ENCODE results near the gene ENPP3. TPM values are rescaled to one million over a fixed set of nuclear protein-coding genes. Genes with fewer than 3 reads are reported as not detected.
A peak's percentile ranks its signal among the peaks of the same experiment; 100 is the strongest.

The ENPP3 gene
- total RNA-seq, 1 donor, result not detected

DNA sequence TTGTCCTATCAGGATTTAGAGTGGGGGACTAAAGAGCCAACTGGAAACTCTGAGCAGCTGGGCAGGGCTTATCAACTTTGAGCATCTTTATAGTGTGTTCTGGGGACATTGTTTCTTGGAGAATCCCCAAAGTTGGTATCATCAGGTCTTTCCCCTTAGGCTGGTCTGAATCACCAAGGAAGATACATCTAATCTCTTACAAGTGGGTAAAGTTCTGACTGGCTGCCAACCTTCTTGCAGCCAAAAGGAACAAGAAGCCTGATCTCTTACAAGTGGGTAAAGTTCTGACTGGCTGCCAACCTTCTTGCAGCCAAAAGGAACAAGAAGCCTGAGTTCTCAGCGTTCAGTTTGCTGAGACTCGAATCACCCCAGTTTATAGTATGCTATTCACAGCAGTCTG is 7.5 kb upstream of the ENPP3 start:
- no peak overlapping the region for H3K4me3 ChIP-seq (ENCODE audit: low read depth, low read length)
- TF ChIP-seq, protein P1, sequence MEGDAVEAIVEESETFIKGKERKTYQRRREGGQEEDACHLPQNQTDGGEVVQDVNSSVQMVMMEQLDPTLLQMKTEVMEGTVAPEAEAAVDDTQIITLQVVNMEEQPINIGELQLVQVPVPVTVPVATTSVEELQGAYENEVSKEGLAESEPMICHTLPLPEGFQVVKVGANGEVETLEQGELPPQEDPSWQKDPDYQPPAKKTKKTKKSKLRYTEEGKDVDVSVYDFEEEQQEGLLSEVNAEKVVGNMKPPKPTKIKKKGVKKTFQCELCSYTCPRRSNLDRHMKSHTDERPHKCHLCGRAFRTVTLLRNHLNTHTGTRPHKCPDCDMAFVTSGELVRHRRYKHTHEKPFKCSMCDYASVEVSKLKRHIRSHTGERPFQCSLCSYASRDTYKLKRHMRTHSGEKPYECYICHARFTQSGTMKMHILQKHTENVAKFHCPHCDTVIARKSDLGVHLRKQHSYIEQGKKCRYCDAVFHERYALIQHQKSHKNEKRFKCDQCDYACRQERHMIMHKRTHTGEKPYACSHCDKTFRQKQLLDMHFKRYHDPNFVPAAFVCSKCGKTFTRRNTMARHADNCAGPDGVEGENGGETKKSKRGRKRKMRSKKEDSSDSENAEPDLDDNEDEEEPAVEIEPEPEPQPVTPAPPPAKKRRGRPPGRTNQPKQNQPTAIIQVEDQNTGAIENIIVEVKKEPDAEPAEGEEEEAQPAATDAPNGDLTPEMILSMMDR (IDR thresholded peaks at IDR 0.05; ENCODE audit: insufficient read depth, low read depth, low read length), result no peak
- DNase-seq (ENCODE audit: low read depth), result peak; percentile 5

DNA sequence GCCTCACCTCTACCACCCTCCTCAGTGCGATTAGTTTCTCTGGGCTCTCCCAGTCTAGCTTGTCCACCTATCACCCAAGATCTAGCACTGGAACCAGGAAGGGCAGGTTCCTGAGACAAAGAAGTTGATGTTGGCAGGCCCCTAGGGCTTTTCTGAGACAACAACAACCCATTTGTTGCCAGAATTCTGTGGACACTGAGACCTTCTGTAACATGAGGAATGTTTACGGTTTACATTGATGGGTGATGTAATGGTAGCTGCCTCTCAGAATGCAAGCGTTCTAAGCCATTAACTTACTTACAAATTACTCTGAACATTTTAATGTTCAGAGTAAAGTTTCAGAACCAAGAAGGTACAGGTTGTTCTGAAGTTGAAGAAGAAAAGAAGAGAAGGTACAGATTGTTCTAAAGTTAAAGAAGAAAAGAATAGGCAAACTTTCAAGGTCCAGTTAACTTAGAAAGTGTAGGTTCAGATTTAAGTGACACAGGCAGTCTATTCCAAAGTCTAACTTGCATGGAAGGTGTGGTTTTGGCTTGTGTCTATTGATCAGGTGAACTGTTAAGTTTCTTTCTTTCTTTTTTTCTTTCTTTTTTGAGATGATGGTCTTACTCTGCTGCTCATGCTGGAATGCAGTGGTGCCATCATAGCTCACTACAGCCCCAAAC is 5.3 kb upstream of the ENPP3 start:
- no peak overlapping the region for H3K4me3 ChIP-seq (ENCODE audit: low read depth, low read length)
- TF ChIP-seq, protein P1 (IDR thresholded peaks at IDR 0.05; ENCODE audit: insufficient read depth, low read depth, low read length), result no peak
- DNase-seq (ENCODE audit: low read depth), result no peak

DNA sequence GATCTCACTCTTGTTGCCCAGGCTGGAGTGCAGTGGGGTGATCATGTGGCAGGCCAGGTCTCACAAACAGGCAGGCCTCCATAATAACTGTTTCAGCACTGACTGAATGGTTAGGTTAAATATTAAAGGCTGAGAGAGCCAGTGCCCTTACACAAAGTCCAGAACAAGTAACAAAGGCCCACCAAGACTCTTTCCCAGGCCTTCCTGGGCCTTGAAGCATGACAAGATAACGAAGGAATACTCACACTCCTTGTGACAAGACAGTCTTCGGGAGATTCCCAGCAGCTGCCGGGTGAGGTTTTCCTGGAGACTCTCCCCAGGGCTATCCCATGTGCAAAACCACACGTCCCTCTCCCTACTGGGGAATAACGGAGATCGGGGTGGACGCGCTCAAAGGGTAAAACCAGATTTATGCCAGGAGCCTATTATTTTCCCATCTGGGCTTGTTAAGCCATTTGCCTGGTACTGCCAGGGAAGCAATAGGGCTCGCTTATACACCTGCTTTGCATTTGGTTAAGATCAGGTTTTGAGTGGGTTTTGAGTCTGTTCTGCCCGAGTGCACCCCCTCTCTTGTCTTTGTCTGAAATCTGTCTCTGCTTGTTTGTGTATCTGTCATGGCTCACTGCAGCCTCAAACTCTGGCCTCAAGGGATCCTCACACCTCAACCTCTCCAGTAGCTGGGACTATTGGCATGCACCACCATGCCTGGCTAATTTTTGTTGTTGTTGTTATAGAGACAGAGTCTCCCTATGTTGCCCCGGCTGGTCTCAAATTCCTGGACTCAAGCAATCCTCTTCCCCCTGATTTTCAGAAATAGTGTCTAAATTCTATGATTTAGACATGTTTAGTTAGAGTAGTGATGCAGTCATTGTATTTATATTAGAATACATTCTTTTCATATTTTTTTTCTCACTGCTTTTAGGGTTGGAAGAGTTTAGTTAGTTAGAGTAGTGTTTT is 1.4 kb upstream of the ENPP3 start:
- TF ChIP-seq, protein P1 (IDR thresholded peaks at IDR 0.05; ENCODE audit: insufficient read depth, low read depth, low read length), result no peak
- H3K4me3 ChIP-seq (ENCODE audit: low read depth, low read length), result no peak overlapping the region
- no peak for DNase-seq (ENCODE audit: low read depth)

DNA sequence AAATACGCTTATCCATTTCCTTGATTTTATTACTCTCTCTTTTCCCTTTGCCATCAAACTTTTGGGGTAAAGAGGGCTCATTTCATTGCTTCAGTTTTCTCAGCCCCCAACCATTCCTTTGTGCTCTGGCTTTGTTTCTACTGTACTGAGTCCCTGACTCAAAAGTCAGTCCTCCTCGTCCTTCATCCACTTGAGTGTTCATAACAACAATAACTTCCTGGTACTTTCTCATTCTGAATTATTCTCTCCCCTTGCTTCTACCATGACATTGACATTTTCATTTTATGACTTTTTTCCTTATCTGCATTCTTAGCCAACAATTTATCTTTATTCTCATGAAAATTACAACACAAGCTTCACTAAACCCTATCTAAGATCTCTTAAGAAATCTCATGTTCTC is 911 bp downstream of the ENPP3 start:
- TF ChIP-seq, protein P1 (IDR thresholded peaks at IDR 0.05; ENCODE audit: insufficient read depth, low read depth, low read length), result no peak
- DNase-seq (ENCODE audit: low read depth), result no peak
- no peak overlapping the region for H3K4me3 ChIP-seq (ENCODE audit: low read depth, low read length)

DNA sequence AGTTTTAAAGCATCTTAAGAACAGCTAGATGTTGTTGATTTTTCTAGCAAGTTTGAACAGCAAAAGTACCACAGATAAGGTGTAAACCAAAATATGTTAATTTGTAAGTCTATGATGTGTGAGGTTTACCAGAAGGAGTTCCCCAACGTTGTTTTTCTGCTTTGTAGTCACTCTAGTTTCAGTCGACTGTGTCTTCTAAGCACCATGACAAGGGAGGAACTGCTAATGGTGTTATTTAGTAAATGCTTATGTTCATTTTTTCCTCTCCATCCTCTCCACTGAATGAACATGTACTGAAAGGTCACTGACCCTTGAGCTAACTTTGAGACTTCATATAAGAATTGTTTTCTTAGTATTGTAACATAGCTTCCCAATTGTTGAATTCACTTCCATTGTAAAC is 3.0 kb downstream of the ENPP3 start:
- TF ChIP-seq, protein P1 (IDR thresholded peaks at IDR 0.05; ENCODE audit: insufficient read depth, low read depth, low read length), result no peak
- DNase-seq (ENCODE audit: low read depth), result no peak
- no peak overlapping the region for H3K4me3 ChIP-seq (ENCODE audit: low read depth, low read length)

DNA sequence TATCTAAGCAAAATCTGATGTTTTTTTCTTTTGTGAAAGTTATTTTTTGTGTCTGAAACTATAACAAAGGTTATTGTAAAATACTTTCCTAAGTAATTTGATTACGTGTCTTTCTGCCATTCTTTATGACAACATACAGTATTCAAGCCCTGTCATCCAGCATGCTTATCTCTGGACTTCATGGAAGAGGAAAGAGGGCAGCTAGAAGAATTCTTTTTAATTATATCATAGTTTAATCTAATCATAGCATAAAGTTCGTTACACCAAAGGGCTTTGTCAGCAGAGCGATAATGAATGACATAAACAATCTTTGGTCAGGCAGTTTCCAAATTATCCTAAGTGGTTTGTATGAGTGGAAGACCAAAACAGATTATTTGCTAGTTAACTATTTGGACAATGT is 3.5 kb downstream of the ENPP3 start:
- TF ChIP-seq, protein P1 (IDR thresholded peaks at IDR 0.05; ENCODE audit: insufficient read depth, low read depth, low read length), result no peak
- H3K4me3 ChIP-seq (ENCODE audit: low read depth, low read length), result no peak overlapping the region
- no peak for DNase-seq (ENCODE audit: low read depth)
